HG02588 (cell line): ENCODE measurements around the gene APBA1.

ENCODE experiments used
- ATAC-seq: cut with Tn5 transposase; IDR thresholded peaks from one replicate; pipeline ENCODE4 v1.9.1; 2021; ENCODE audit warnings: mild to moderate bottlenecking, moderate library complexity; ENCODE audit not compliant: unreplicated experiment

APBA1 gene

DNA sequence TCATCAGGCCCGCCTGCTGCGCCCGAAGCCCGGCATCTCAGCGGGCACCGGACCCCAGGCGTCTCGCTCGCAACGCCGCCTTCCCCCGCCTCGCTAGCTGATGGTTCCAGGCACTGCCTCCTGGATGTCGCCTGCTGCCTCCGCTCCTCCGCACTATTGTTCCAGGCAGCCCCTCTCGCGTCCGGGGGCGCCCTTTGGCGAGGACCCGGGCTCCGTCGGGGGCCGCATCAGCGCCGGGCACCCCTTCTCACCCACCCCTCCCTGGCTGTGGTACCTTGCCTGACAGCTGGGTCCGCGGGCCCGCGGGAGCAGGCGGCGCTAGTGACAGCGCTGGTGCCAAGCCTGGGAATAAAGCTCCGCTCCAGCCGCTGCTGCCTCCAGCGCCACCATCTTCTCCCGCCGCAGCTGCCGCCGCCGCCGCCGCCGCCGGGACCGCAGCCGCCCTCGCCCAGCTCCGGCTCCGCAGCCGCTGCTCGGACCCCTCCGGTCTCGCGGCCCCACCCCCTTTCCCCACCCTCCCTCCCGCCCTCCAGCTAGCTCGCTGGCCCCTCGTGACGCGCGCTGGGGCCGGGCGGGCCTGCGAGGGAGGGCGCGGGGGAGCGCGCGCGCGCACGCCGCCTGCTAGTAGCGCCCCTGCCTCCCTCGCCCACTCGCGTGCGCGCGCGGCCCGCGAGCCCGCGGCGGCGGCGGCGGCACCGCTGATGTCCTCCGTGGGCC, at the start of gene APBA1:
Gene APBA1, minus strand, starts transcription at position 493 of the 717 bp plus-strand sequence.
- ATAC-seq, result peak; percentile 41

DNA sequence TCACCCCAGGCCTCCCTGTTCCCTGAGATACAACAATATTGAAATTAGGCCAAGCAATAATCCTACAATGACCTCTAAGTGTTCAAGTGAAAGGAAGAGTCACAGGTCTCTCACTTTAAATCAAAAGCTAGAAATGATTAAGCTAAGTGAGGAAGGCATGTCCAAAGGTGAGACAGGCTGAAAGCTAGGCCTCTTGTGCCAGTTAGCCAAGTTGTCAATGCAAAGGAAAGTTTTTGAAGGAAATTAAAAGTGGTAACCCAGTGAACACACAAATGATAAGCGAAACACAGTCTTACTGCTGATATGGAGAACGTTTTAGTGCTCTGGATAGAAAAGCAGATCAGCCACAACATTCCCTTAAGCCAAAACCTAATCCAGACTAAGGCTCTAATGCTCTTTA, 47.8 kb upstream of the APBA1 start:
- ATAC-seq, result no peak

DNA sequence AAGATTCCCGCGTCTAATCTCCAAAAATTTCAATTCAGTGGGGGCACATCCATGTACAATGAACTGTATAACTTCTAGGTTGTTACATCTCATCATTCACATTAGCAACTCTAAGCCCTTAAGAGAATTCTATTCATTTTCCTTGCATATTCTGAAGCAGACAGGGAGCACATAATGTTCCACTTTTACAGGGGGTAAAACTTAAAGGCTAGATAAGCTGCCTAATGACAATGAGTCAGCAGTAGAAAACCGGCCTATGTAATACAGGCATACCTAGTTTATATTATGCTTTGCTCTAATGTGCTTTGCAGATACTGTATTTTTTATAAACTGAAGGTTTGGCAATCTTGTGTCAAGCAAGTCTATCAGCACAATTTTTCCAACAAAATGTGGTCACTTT, 47.2 kb upstream of the APBA1 start:
- ATAC-seq, result no peak

DNA sequence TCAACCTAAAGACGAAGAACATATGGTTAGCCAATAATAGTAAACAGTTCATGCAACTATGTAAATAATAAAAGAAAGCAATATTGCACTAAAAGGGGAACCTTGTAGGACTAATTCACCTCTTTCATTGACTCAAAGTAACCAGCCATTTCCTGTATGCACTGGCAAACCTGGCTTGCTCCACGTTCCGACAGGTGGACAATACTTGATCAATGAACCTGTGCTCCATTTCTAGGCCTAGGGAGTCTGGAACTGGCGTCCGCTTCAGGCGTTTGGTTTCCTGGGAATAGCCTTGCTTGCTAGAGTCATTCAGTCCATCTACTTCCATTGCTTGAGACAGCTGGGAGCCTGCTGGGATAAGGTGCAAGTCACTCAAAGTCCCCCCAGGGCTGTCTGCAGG, 46.0 kb upstream of the APBA1 start:
- no peak for ATAC-seq

DNA sequence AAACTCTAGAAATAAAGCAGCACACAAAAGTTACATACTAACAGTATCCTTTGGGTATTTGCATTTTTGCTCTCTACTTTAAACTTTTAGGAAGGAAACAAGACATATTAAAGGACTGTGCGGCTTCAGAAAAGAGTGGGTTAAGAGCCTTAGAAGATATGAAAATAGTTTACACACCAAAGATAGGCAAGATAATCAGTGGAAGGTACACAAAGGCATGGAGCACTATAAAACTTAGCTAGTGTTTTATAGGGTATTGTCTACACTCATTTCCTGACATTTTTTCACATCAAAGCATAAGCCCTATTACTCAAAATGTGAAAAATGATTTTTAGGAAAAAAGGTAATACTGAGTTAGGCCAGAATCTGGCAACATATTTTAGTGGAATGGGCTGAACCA, 43.7 kb upstream of the APBA1 start:
- ATAC-seq, result no peak

DNA sequence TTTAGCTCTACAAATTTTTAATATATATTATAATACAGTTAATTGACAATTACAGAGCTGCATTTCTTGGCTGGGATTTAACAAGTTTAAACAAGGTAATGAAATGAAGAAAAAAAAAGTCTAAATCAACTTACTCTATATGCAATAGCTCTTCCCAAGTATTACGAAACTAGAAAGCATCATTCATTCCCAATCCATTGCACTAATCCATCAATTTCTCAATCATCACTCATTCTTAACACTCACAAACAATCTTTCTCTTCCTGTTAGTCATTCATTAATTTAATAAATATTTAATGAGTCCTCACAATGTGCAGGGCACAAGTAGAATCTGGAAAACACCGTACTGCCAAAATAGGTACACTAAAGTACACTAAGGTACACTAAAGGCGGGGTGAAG, 42.9 kb upstream of the APBA1 start:
- no peak for ATAC-seq

DNA sequence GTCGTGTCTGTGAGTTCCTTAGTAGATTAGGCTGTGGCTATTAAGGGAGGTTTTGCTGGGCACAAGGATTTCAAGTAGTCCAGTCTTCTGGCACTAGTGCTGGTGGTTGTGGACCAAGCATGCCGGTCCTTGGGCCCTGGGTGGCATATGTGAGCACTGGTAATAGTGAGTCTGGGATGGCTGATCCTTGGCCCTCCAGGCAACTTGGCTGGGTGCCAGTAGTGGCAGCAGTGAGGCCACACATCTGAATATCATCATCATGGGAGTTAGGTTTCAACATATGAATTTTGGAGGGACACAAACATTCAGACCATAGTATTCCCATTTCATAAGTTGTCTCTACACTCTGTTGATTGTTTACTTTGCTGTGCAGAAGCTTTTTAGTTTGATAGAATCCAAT, 25.3 kb upstream of the APBA1 start:
- no peak for ATAC-seq

DNA sequence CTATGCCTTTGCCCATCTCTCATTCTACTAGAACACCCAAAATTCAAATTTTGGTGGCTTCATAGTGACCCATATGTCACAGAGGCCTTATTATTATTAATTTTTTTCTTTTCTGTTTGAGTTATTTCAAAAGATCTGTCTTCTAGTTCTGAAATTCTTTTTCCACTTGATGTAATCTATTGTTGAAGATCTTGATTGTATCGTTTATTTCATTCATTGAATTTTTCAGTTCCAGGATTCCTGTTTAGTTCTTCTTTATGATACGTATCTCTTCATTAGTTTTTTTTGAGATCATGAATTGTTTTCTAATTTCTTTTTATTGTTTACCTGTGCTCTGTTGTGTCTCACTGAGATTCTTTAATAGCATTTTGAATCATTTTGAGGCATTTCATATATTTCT, 24.6 kb upstream of the APBA1 start:
- no peak for ATAC-seq

DNA sequence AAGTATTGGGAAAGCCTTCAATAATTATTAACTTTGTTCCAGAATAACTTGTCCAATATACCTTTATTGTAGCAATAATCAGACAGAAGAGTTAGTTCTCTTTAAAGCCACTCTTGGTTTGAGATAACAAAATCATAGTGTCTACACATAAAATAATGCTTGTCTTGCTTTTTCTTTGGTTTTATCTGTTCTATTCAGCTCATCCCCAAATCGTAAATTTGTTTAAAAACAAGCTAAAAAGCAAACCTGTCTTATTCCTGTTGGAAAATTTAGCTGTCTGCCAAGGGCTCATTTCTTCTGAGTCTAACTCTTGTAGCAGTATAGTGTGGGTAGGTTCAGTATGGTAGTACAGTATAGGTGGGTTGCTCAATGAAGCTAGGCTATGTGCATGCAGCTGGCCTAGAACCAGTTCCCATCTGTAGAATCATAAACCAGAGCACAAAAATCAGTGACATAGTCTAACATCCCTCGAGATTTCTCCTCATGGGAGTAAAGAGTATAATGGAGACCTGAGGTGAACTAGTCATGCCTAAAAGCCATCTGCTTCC, 17.9 kb upstream of the APBA1 start:
- ATAC-seq, result no peak

DNA sequence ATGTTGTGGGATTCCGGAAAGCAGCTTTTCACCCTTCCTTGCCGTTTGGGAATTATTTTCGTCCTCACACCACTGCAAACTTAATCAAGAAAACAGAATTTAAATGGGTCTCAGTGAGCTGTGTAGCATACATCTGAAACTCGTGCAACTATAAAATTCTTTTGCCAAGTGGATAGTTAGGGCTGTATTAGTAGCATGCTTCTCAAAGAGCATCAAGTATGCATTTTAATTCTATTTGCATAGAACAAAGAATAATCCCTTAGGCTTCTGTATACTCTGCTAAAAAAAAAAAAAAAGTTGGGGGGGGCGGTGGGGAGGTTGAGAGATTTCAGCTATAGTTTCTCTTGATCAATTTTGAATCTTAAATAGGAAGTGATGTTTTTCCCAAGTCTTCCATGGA, 11.8 kb upstream of the APBA1 start:
- ATAC-seq, result no peak

DNA sequence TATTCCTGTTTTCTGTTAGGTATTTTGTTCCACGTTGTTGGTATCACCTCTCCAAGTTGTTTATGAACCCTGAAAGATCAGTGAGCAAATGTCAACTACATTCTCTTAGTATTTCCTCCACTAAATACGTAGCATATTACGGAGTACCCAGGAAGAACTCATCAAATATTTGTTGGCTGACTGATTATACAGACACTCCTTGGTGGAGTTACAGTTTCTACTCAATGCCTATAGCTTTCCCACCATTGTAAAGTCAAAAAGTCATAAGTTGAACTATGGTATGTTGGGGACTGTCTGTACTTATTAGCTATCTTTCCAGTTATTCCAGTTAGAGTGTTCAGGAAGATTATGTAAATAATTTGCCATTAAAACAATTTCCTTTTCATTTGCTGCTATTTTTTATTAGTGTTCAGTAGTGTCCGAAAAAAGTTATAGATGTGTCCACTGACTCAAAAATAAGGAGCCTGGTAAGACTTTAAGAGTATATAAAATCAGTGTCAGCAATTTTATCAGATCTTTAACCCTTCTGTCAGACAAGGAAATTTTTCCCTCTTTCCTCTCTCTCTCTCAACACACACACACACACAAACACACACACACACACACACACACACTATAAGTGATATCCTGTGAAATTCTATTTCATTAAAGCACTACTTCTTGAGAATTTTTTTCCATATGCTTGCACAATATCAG, 6.8 kb upstream of the APBA1 start:
- no peak for ATAC-seq

DNA sequence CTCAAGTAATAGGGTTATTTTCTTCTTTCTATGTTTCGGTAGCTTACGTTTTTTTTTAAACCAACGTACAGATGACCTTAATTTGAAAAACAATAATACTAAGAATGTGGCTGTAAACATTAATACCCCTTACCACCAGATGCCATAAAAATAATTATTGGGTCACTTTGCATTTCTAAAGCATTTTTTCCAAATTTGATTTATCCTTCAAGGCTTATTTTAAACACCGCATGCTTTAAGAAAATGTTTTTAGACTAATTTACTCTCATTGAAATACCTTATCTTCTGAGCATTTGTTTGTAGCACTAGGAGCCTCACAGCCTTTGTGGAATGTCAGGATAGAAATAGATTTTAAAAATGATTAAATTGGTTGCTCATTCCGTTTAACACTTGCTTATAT, 5.8 kb upstream of the APBA1 start:
- ATAC-seq, result no peak

DNA sequence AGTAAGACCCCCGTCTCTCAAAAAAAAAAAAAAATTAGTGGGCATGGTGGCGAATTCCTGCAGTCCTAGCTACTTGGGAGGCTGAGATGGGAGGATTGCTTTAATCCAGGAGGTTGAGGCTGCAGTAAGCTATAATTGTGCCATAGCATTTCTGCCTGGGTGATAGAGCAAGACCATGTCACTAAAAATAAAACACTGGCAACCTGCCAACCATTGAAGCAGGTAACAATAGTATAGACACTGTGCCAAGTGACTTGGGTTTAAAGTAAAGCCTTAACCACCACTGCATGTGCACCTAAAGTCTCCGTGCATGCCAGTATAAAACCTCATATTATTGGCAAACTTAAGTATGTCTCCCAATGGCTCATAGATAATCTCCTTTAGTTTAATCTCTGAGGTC, 3.4 kb upstream of the APBA1 start:
- ATAC-seq, result no peak

DNA sequence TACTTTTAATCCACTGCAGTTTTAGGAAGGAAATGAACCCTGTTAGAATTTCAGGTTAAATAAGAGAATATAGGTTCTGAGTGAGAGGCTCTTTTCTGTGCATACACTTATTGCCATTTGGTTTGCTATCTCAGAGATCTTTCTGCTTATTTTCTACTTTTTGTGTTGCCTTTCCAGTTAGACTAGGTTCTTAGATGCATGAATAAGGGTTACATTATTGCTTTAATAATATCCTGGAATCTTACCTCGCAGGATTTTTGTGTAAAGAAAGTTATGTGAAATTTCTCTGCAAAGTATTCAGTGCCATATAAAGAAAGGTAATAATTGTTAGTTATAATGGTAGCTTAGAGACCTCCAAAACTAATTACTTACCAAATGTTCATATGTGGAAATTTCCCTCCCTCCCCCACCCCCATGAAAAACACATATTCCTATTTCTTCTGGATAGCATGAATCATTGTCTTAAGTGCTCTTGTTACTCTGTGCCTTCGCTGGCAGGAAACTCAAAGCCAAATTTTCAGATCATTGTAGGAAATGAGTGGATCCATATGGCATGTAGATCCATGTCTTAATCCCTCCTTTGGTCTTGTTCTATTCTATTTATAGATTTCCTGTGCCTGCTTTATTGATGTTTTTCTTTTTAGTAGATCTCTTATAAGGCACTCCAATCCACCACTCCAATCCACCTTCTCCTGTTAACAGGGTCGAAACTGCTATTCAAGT, 2.7 kb upstream of the APBA1 start:
- no peak for ATAC-seq

DNA sequence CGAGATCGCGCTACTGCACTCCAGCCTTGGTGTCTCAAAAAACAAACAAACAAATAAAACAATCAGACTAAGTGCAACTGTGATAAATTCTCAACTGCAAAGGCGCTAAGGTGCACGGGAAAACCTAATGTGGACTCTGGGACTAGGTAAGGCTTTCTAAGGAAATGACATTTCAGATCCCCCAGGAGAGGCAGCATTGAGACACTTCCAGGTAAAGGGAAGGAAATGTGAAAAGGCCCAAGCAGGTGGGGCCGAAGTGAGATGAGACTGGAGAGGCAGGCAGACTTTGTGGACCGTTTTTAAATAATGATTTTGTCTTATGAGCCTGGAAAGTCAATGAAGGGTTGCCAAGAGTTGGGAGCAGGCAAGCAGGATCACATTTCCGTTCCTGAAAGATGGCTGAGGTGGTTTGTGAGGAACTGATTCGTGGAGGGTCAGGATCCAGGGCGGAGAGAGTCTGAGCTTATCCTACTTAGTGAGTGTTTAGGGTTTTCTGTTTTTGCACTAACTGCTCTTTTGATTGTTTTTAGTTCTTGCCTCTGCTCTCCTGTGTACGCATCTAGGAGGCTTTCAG, 2.0 kb upstream of the APBA1 start:
- no peak for ATAC-seq

DNA sequence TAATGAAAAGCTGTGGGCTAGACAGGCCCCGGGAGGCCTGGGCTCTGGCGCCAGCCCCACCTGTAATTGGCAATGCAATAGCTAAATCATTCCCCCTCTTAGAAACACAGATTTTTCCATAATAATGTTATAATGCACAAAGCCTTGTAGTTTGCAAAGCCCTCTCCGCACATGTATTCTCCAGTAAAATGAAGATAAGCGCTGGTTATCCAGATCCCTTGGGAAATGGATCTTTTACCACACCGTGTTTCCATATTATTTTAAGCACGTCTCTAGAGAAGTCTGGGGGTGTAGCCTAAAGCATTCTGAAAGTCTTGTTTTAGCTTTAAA, 1.1 kb upstream of the APBA1 start:
- no peak for ATAC-seq

DNA sequence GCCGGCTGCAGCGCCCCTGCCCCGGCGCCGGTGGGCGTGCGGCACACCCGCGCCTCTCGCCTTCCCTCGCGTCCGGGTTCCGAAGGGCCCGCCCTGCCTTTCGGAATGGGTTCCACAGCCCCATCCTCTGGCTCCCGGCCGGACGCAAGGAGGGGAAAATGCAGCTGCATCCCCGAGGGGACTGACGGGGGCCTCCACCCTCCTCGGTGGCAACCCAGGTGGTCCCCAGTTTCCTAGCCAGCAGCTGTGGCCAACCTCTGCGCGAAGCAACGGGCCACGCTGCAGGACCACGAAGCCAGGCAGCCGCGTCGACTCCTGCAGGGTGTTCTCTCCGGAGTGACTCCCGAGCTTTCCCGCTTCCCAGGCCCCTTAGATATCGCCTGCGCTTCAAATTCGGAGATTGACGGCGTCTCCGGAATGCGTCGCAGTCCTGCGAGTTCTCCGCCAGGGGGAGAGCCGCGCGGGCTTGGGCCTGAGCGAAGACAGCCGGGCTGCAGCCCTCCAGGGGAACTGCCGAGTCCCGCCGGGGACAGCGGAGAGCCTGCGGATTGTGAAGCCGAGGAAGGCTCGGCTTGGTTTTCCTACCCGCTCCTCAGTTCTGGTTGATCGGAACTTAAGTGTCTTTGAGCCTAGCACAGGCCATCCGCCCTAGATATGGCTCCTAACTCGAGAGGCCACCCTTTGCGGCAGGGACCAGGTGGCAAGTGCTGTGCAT, 582 bp upstream of the APBA1 start:
- peak; percentile 91 for ATAC-seq

DNA sequence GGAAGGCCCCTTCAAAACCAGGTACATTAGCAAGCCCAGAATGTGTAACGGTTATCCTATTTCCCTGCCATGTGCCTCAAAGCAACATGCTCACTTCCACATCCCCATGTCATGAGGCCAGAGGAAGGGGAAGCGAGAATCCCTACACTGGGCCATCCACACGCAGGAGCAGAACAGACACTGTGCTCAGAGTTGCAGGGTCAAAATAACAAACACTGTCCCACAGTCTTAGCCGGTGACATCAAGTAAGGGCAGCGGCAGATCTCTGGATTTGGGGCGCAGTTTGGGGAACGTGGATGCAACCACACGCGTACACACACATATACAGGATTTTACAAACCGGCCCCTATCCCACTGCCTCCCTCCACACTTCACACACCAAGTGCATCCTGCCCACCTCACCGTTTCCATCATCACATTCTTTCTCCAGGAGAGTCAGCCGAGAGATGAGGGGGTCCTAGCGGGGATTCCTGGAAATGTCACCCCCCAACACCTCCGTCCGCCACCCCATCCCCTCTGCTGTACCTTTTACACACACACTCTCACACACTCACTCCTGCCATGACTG, 776 bp downstream of the APBA1 start:
- ATAC-seq, result no peak

DNA sequence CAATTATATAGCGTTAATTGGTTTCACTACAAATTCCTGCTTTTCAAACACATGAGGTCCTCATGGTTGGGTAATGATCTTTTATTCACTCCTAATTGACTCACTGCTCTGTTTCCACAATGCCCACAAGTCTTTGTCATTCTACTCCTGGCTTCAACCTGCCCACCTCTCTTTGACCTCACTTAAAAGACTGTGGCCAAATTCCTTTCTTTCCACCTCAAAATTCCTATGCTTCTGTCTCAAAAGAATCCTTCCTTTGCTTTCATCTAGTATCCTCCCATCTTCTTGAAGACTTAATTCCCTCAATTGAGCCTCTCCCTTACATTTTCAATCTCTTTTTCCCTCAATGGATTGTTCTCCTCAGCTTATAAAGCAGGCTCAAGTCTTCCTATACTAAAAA, 4.9 kb downstream of the APBA1 start:
- no peak for ATAC-seq

DNA sequence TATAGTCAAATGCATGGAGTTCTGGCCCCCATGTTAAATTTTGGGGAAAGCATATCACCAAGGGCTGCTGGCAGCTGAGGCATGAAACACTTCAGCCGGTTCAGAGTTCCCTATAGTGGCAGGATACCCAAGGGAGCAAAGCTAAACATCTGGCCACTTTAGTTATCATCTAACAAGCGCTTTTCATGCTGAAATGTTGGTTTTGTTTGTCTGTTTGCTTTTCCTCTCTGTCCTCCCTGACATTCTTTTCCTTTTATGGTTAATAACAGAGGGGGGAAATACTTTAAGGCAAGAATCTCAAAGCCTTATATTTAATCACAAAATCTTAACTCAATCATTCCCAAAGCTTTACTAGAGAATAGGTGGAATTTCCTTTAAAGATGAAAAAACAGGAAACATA, 11.9 kb downstream of the APBA1 start:
- ATAC-seq, result no peak
